A549 (cell line): ENCODE data around the gene CUL1.

Experiments used
- NFE2L2 ChIP-seq: fragments of 150-350 bp; conservative IDR thresholded peaks from 2 replicates; pipeline ENCODE4 v1.6.1; 2014; ENCODE audit warnings: low read length
- TF ChIP-seq, protein P1 (sequence below): fragments of >200 bp; sonication (Bioruptor Twin); formaldehyde crosslinking; IDR thresholded peaks from 3 replicates; pipeline ENCODE4 v1.5.1; 2016

DNA sequence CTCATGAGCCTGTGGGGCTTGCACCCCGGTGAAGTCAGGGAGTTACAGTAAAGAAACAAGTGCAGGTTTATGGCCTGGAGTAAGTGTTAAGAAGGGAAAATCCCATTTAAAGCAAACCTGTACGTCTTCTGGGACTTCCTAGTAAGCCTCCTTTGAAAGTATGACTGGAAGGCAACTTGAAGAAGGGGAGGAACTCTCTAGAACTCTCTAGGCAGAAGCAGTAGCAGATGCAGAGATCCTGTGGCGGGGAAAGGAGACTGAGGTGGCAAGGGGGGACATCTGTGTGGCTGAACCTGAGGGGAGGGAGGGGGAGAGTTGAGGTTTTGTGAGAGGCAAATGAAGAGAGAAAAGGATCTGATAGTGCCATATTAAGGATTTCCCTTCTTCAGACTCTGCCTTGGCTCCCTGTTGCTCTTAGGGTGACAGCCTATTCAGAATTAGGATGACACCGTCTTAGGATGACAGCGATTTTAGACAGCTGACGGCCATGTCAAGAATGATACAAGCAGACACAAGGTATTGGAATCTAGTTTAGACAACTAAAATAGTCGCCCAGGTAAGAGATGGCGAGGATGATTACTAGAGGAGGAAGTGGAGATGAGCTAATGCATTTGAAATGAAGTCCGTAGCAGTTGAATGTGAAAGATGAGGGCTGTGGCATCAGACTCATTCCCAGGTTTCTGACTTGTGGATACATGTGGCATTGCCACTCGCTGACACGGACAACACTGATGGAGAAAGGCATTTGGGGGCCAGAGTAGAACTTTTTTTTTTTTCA, 29.0 kb downstream of the CUL1 start:
- TF ChIP-seq NFE2L2: no peak
- TF ChIP-seq, protein P1, sequence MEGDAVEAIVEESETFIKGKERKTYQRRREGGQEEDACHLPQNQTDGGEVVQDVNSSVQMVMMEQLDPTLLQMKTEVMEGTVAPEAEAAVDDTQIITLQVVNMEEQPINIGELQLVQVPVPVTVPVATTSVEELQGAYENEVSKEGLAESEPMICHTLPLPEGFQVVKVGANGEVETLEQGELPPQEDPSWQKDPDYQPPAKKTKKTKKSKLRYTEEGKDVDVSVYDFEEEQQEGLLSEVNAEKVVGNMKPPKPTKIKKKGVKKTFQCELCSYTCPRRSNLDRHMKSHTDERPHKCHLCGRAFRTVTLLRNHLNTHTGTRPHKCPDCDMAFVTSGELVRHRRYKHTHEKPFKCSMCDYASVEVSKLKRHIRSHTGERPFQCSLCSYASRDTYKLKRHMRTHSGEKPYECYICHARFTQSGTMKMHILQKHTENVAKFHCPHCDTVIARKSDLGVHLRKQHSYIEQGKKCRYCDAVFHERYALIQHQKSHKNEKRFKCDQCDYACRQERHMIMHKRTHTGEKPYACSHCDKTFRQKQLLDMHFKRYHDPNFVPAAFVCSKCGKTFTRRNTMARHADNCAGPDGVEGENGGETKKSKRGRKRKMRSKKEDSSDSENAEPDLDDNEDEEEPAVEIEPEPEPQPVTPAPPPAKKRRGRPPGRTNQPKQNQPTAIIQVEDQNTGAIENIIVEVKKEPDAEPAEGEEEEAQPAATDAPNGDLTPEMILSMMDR: no peak
